Liver (tissue), 10 donors: Measurements from ENCODE around the gene TDRD9. TPM values are rescaled to one million over a fixed set of nuclear protein-coding genes. Genes with fewer than 3 reads are reported as not detected.

Source experiments
- DNase-seq: peaks from one replicate; pipeline ENCODE4 v3.0.0-alpha.2; 2017; ENCODE audit warnings: low spot score
- H3K27ac ChIP-seq, 2 donors: one replicate each; pipeline ENCODE4 v1.7.0; 2013; ENCODE audit warnings: inconsistent platforms in 2 of 2, low read length in 2 of 2, control low read depth in 1 of 2, low read depth in 1 of 2, mild to moderate bottlenecking in 1 of 2
- H3K27me3 ChIP-seq, 4 donors: one replicate each; pipeline versions ENCODE4 v1.6.1 to v1.7.0; 2013; ENCODE audit warnings: low read length in 3 of 4, inconsistent platforms in 1 of 4, mild to moderate bottlenecking in 1 of 4, moderate library complexity in 1 of 4; ENCODE audit not compliant: control insufficient read depth in 4 of 4, insufficient read depth in 4 of 4
- H3K36me3 ChIP-seq, 4 donors: one replicate each; pipeline versions ENCODE4 v1.6.1 to v1.7.0; 2013; ENCODE audit warnings: low read length in 3 of 4, mild to moderate bottlenecking in 3 of 4, low read depth in 1 of 4, moderate library complexity in 1 of 4; ENCODE audit not compliant: control insufficient read depth in 4 of 4, insufficient read depth in 3 of 4
- H3K4me1 ChIP-seq, 4 donors: one replicate each; pipeline versions ENCODE4 v1.6.1 to v1.7.0; 2013; ENCODE audit warnings: low read length in 3 of 4, mild to moderate bottlenecking in 3 of 4, moderate library complexity in 1 of 4; ENCODE audit not compliant: control insufficient read depth in 4 of 4, insufficient read depth in 4 of 4
- H3K4me3 ChIP-seq, 3 donors: one replicate each; pipeline versions ENCODE4 v1.6.1 to v1.7.0; 2013; ENCODE audit warnings: low read length in 3 of 3, control low read depth in 1 of 3, low read depth in 1 of 3, mild to moderate bottlenecking in 1 of 3
- H3K9ac ChIP-seq, 2 donors: one replicate each; pipeline ENCODE4 v1.7.0; 2013; ENCODE audit warnings: low read length in 2 of 2, mild to moderate bottlenecking in 2 of 2, moderate library complexity in 2 of 2, control low read depth in 1 of 2, low read depth in 1 of 2
- H3K9me3 ChIP-seq, 4 donors: one replicate each; pipeline versions ENCODE4 v1.6.1 to v1.7.0; 2013; ENCODE audit warnings: low read length in 3 of 4; ENCODE audit not compliant: control insufficient read depth in 4 of 4
- ATF3 ChIP-seq: IDR thresholded peaks from 2 replicates; pipeline ENCODE4 v1.6.1; 2016; ENCODE audit warnings: antibody characterized with exemption
- EGR1 ChIP-seq, 2 donors: IDR thresholded peaks; 2 replicates each; pipeline ENCODE4 v1.6.1; 2016 to 2018; ENCODE audit warnings: antibody characterized with exemption in 2 of 2, low read depth in 2 of 2
- FOXA1 ChIP-seq: IDR thresholded peaks from 2 replicates; pipeline ENCODE4 v1.6.1; 2016; ENCODE audit warnings: antibody characterized with exemption
- FOXA2 ChIP-seq: IDR thresholded peaks from 2 replicates; pipeline ENCODE4 v1.6.1; 2016; ENCODE audit warnings: antibody characterized with exemption
- GABPA ChIP-seq, 2 donors: IDR thresholded peaks in 1 of 2; conservative IDR thresholded peaks in 1 of 2; 2 replicates each; pipeline ENCODE4 v1.6.1; 2016; ENCODE audit warnings: antibody characterized with exemption in 2 of 2, mild to moderate bottlenecking in 1 of 2, moderate library complexity in 1 of 2
- HNF4A ChIP-seq, 2 donors: conservative IDR thresholded peaks; 2 replicates each; pipeline ENCODE4 v1.6.1; 2016; ENCODE audit warnings: antibody characterized with exemption in 2 of 2, mild to moderate bottlenecking in 2 of 2
- HNF4G ChIP-seq: IDR thresholded peaks from 2 replicates; pipeline ENCODE4 v1.6.1; 2016; ENCODE audit warnings: antibody characterized with exemption
- JUND ChIP-seq, 2 donors: IDR thresholded peaks; 2 replicates each; pipeline ENCODE4 v1.6.1; 2016; ENCODE audit warnings: antibody characterized with exemption in 2 of 2
- MAX ChIP-seq: IDR thresholded peaks from 2 replicates; pipeline ENCODE4 v1.6.1; 2016; ENCODE audit warnings: antibody characterized with exemption
- NR2F2 ChIP-seq: IDR thresholded peaks from 2 replicates; pipeline ENCODE4 v1.6.1; 2016; ENCODE audit warnings: antibody characterized with exemption
- RAD21 ChIP-seq, 2 donors: IDR thresholded peaks; 2 replicates each; pipeline ENCODE4 v1.6.1; 2016; ENCODE audit warnings: antibody characterized with exemption in 2 of 2, mild to moderate bottlenecking in 2 of 2
- REST ChIP-seq: IDR thresholded peaks from 2 replicates; pipeline ENCODE4 v1.6.1; 2016; ENCODE audit warnings: antibody characterized with exemption, mild to moderate bottlenecking
- RXRA ChIP-seq, 2 donors: IDR thresholded peaks; 2 replicates each; pipeline ENCODE4 v1.6.1; 2017 to 2018; ENCODE audit warnings: antibody characterized with exemption in 2 of 2, mild to moderate bottlenecking in 1 of 2
- SP1 ChIP-seq: IDR thresholded peaks from 2 replicates; pipeline ENCODE4 v1.6.1; 2018; ENCODE audit warnings: antibody characterized with exemption, mild to moderate bottlenecking
- TAF1 ChIP-seq: conservative IDR thresholded peaks from 2 replicates; pipeline ENCODE4 v1.6.1; 2016; ENCODE audit warnings: antibody characterized with exemption, mild to moderate bottlenecking
- YY1 ChIP-seq: IDR thresholded peaks from 2 replicates; pipeline ENCODE4 v1.6.1; 2016; ENCODE audit warnings: antibody characterized with exemption, mild to moderate bottlenecking
- ZBTB33 ChIP-seq: IDR thresholded peaks from 2 replicates; pipeline ENCODE4 v1.6.1; 2016; ENCODE audit warnings: antibody characterized with exemption
- WGBS: extraction: QIAGEN DNeasy Blood & Tissue Kit; methylation state at CpG from one replicate; pipeline ENCODE4 v1.1.7; 2013; 5-methylcytosine and 5-hydroxymethylcytosine counted together
- polyA plus RNA-seq, 2 donors: library from polyadenylated mRNA; stranded (reverse) in 1 of 2; unstranded in 1 of 2; fragments of 200-250 nt in 1 of 2; fragments of >200 nt in 1 of 2; fragmentation: Nextera tagmentation in 1 of 2; extraction: Ambion mirVana in 1 of 2; gene quantifications; one replicate each; pipeline versions ENCODE4 v1.2.1 to v1.2.3, GENCODE V29; 2013 to 2015
- small RNA-seq: library from RNA; depleted of rRNA; stranded (forward); fragments of <200 nt; gene quantifications from one replicate; pipeline ENCODE3, GENCODE V24; 2014
- total RNA-seq, 2 donors: library from RNA; depleted of rRNA; stranded (reverse); fragments of >200 nt; gene quantifications; one replicate each; pipeline ENCODE4 v1.2.3, GENCODE V29; 2014
- TF ChIP-seq, protein P1 (sequence below): fragments of 150-350 bp; IDR thresholded peaks from 2 replicates; pipeline ENCODE4 v1.5.1; 2017; ENCODE audit warnings: improper control_type of control experiment, low read depth, low read length; ENCODE audit not compliant: missing input control
- donor health status: healthy.
- donor health status: healthy.
- donor health status: healthy.
- donor health status: healthy.
- donor health status: healthy.

TDRD9 gene
- total and polyA plus RNA-seq, 4 donors = 0.12 to 1.0 (median 0.46) TPM

DNA sequence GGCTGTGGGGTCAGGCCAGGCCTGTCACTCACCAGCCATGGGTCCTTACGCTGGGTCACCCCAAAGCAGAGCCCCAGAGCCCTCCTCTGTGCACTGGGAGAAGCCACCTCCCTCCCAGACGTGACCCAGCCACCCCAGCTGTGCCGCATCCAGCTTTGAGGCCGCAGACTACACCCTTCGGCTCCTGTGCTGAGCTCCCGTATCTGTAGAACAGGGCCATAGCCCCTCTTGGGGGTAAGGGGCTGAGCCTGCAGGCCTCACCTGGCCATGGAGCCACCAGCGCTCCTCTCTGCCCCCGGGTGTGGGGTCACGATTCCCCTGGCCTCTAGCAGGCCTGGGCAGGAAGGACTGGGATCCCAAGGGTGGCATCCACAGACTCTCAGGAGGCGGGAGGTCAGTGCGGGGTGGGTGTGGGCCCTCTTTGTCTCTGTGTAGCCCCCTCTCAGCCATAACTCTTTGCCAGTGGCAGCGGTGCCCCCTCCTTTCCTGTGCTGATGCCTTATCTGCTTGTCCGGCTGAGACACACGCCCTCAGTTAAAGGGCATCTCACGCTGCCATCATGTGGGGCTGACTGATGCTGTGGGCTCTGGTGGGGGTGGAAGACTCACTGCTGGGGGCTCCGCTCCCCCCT, 173.5 kb downstream of the TDRD9 start:
- no peak for DNase-seq
- H3K4me1 ChIP-seq = no peaks in the 10 kb centered on the region
- TF ChIP-seq FOXA1 (no peak), GABPA (IDR thresholded peaks at IDR 0.05 in 1 of 2, conservative IDR thresholded peaks at IDR 0.05 in 1 of 2) (no peak), ZBTB33 (no peak), YY1 (no peak), NR2F2 (no peak), FOXA2 (no peak), HNF4G (no peak), EGR1 (IDR thresholded peaks at IDR 0.05; ENCODE audit: low read depth in 2 of 2) (no peak), RXRA (IDR thresholded peaks at IDR 0.05) (no peak), SP1 (no peak), RAD21 (IDR thresholded peaks at IDR 0.05) (no peak), ATF3 (no peak), REST (no peak), JUND (IDR thresholded peaks at IDR 0.05) (no peak), TAF1 (no peak), HNF4A (conservative IDR thresholded peaks at IDR 0.05) (no peak), MAX (no peak)
- TF ChIP-seq, protein P1, sequence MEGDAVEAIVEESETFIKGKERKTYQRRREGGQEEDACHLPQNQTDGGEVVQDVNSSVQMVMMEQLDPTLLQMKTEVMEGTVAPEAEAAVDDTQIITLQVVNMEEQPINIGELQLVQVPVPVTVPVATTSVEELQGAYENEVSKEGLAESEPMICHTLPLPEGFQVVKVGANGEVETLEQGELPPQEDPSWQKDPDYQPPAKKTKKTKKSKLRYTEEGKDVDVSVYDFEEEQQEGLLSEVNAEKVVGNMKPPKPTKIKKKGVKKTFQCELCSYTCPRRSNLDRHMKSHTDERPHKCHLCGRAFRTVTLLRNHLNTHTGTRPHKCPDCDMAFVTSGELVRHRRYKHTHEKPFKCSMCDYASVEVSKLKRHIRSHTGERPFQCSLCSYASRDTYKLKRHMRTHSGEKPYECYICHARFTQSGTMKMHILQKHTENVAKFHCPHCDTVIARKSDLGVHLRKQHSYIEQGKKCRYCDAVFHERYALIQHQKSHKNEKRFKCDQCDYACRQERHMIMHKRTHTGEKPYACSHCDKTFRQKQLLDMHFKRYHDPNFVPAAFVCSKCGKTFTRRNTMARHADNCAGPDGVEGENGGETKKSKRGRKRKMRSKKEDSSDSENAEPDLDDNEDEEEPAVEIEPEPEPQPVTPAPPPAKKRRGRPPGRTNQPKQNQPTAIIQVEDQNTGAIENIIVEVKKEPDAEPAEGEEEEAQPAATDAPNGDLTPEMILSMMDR = no peak
- H3K9ac ChIP-seq = no peak overlapping the region
- peaks cover 0 to 17% (median 4%) of the 10 kb centered on the region in 4 donors for H3K36me3 ChIP-seq
- no peak overlapping the region for H3K4me3 ChIP-seq
- 88% methylated on average over 16 of the region's 16 CpGs for WGBS
- H3K27me3 ChIP-seq = no peaks in the 10 kb centered on the region
- no peak overlapping the region for H3K27ac ChIP-seq
- no peaks in the 10 kb centered on the region for H3K9me3 ChIP-seq

Small RNAs within 50 kb of the gene (small RNA-seq; reads per million reads assigned to genes)
- not detected for gene RN7SL634P

Other genes with a start within 250 kb of the TDRD9 start
- gene XRCC3, start 213.0 kb upstream of the TDRD9 start, total RNA-seq = 10 to 100 TPM in 1 of 2 donors, 1 to 10 TPM in 1; 3.4 to 14.1 TPM
- gene XRCC3, start 213.0 kb upstream of the TDRD9 start, polyA plus RNA-seq = 1 to 10 TPM; 1.7 to 2.2 TPM
- 10 to 100 TPM; 28.0 to 36.9 TPM for gene ZFYVE21, start 212.6 kb upstream of the TDRD9 start, total RNA-seq
- 10 to 100 TPM; 28.2 to 33.3 TPM for gene ZFYVE21, start 212.6 kb upstream of the TDRD9 start, polyA plus RNA-seq
- 10 to 100 TPM in 1 of 2 donors, 1 to 10 TPM in 1; 3.2 to 15.1 TPM for gene PPP1R13B, start 80.9 kb upstream of the TDRD9 start, total RNA-seq
- gene PPP1R13B, start 80.9 kb upstream of the TDRD9 start, polyA plus RNA-seq = 1 to 10 TPM; 4.1 to 6.1 TPM
- gene RD3L, start 14.1 kb downstream of the TDRD9 start, total RNA-seq = under 1 TPM; 0.09 to 0.17 TPM
- under 1 TPM; 0.21 to 0.64 TPM for gene RD3L, start 14.1 kb downstream of the TDRD9 start, polyA plus RNA-seq
- 100 to 1,000 TPM in 1 of 2 donors, 10 to 100 TPM in 1; 42.4 to 112 TPM for gene ASPG, start 157.2 kb downstream of the TDRD9 start, total RNA-seq
- 100 to 1,000 TPM; 108 to 158 TPM for gene ASPG, start 157.2 kb downstream of the TDRD9 start, polyA plus RNA-seq
- 10 to 100 TPM in 1 of 2 donors, 1 to 10 TPM in 1; 1.8 to 10.2 TPM for gene KIF26A, start 210.1 kb downstream of the TDRD9 start, total RNA-seq
- gene KIF26A, start 210.1 kb downstream of the TDRD9 start, polyA plus RNA-seq = under 1 TPM; 0.07 to 0.84 TPM